Fibroblast of lung (primary cell): ENCODE results near the gene EPN3.

ENCODE experiments used
- EZH2 ChIP-seq: IDR thresholded peaks from 2 replicates; pipeline ENCODE4 v1.5.1; 2012; ENCODE audit warnings: low read length, control low read depth, mild to moderate bottlenecking; ENCODE audit errors: missing control alignments
- TF ChIP-seq, protein P1 (sequence below), 2 donors: IDR thresholded peaks in 1 of 2; conservative IDR thresholded peaks in 1 of 2; 1 replicate in 1 of 2; 2 replicates in 1 of 2; pipeline ENCODE4 v1.5.1; 2011 to 2012; ENCODE audit warnings: low read length in 2 of 2, control low read depth in 1 of 2, inconsistent platforms in 1 of 2, low read depth in 1 of 2, mild to moderate bottlenecking in 1 of 2

DNA sequence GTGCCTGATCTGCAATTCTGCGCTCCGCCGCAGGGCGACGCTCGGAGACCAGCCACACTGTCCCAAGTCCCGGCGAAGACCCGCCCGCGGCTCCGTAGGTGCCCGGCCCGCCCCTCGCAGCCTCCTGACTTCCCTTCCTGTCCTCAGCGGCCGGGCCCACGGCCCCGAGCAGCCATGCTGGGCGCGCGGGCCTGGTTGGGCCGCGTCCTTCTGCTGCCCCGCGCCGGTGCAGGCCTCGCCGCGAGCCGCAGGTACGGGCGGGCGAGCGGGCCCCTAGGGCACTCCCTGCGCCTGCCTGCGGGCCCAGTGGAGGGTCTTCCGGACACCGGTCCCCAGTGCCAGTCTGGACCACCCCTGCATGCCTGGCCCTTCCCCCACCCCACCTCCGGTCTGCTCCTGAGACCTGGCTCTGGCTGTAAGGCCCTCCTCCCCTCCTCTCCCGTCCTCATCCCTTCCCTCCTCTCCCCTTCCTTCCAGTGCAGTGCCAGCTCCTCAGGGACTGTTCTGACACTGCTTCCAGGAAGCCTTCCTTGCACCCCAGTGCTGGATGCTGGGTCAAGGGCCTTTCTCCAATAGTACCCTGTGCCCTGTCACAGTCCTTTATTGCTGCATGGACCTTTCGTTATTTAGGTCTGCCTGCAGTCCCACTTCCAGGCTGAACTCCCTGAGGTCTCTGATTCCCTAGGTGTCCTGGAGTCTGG, 14.7 kb downstream of the EPN3 start, which contains the start of gene SPATA20:
- TF ChIP-seq, protein P1, sequence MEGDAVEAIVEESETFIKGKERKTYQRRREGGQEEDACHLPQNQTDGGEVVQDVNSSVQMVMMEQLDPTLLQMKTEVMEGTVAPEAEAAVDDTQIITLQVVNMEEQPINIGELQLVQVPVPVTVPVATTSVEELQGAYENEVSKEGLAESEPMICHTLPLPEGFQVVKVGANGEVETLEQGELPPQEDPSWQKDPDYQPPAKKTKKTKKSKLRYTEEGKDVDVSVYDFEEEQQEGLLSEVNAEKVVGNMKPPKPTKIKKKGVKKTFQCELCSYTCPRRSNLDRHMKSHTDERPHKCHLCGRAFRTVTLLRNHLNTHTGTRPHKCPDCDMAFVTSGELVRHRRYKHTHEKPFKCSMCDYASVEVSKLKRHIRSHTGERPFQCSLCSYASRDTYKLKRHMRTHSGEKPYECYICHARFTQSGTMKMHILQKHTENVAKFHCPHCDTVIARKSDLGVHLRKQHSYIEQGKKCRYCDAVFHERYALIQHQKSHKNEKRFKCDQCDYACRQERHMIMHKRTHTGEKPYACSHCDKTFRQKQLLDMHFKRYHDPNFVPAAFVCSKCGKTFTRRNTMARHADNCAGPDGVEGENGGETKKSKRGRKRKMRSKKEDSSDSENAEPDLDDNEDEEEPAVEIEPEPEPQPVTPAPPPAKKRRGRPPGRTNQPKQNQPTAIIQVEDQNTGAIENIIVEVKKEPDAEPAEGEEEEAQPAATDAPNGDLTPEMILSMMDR (conservative IDR thresholded peaks at IDR 0.05 in 1 of 2, IDR thresholded peaks at IDR 0.05 in 1 of 2; ENCODE audit: low read depth in 1 of 2, low read length in 2 of 2): peak; percentile 86 to 89
- no peak for TF ChIP-seq EZH2
